GM21528 (cell line): ENCODE measurements around the gene IDH1.
"Not testable (repeated sequence)": the region's sequence is repeated elsewhere in the genome, so short reads cannot be mapped to it uniquely, and the experiment has no call there.

Experiments
- ATAC-seq: cut with Tn5 transposase; IDR thresholded peaks from one replicate; pipeline ENCODE4 v1.9.1; 2021; ENCODE audit warnings: mild to moderate bottlenecking, moderate library complexity; ENCODE audit not compliant: unreplicated experiment, low FRiP score

The IDH1 gene

DNA sequence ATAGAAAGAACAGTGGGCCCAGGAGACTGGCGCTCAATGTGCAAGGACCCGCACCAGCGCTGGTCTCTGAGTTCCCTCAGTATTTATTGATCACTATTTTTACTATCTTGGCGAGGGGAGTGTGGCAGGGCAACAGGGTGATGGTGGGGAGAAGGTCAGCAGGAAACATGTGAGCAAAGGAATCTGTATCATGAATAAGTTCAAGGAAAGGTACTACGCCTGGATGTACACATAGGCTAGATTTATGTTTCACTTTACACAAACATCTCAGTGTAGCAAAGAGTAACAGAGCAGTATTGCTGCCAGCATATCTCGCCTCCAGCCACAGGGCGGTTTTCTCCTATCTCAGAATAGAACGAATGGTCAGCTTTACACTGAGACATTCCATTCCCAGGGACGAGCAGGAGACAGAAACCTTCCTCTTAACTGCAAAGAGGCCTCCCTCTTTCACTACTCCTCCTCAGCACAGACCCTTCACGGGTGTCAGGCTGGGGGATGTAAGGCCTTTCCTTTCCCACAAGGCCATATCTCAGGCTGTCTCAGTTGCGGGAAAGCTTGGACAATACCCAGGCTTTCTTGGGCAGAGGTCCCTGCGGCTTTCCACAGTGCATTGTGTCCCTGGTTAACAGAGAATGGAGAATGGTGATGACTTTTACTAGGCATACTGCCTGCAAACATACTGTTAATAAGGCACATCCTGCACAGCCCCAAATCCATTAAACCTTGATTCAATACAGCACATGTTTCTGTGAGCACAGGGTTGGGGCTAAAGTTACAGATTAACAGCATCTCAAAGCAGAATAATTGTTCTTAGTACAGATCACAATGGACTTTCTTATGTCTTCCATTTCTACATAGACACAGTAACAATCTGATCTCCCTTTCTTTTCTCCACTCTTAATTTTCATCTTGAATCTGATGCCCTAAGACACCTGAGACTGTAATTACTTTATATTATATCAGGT is 2.3 kb upstream of the IDH1 start:
- not testable (repeated sequence) for ATAC-seq

DNA sequence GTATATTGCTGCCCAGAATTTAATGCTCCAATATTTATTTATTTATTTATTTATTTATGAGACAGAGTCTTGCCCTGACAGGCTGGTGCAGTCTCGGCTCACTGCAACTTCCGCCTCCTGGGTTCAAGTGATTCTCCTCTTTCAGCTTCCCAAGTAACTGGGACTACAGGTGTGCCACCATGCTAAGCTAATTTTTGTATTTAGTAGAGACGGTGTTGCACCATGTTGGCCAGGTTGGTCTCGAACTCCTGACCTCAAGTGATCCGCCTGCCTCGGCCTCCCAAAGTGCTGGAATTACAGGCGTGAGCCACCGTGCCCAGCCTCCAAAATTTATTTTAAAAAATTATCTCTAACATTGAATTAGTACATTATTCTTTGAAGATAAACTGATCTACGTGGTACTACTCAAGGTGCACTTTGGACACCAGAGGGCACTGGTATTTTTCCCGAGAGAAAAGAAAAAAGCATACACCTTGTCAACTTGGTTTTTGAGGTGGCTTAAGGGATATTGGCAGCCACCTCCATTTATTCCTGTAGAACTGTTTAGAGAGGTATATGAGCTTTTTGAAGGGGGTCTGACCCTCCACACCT is 1.4 kb upstream of the IDH1 start:
- no peak for ATAC-seq

DNA sequence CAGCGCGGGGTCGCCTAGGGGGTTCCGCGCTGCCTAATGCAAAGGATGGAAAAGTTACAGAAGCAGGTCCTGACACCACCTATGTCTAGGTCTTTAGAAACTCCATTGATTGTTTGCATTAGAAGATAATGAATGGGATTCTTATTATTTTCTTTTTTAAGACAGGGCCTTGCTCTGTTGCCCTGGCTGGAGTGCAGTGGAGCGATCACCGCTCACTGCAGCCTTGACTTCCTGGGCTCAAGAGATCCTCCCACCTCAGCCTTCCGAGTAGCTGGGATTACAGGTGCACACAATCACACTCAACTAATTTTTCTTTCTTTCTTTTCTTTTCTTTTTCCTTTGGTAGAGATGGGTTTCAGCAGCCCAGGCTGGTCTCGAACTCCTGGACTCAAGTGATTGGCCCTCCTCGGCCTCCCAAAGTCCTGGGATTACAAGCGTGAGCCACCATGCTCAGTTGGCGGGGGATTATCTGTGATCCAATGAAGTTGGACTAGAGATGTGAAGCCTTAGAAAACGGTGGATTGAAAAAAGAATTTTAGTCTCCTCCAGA is 761 bp upstream of the IDH1 start:
- ATAC-seq = peak; percentile 25

DNA sequence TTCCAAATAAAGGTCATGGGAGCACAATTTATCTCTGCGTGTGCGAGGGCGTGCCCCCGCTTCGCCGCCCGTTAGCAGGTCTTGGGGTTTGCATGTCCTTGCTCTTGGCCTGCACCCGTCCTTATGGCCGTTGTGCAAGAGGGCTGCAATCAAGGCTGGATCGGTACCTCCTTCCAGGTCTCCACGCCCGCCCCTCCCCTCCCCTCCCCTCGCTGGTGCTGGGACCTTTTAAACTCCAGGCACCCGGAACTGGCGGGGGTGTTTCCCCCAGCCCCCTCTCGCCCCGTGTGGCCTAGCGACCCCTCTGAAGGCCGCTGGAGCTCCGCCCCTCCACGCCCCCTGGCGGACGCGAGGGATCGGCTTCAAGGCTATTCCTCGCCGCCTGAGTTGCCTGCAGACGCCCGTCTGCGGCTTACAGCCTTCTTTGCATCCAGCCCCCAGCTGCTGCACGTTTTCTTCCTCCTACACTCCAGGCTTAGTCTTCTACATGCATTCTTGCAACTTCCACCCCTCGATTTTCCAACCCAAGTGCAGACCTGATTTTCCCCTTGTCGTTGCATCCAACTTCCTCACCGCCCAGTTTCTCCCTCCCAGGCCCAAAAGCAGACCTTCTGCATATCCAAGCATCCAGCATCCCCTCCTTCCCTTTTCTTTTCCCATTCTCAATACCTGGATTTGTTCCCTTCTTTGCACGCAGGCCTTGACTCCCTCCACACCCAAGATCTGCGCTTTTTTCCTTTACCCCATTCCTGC is 577 bp downstream of the IDH1 start:
- peak; percentile 75 for ATAC-seq

DNA sequence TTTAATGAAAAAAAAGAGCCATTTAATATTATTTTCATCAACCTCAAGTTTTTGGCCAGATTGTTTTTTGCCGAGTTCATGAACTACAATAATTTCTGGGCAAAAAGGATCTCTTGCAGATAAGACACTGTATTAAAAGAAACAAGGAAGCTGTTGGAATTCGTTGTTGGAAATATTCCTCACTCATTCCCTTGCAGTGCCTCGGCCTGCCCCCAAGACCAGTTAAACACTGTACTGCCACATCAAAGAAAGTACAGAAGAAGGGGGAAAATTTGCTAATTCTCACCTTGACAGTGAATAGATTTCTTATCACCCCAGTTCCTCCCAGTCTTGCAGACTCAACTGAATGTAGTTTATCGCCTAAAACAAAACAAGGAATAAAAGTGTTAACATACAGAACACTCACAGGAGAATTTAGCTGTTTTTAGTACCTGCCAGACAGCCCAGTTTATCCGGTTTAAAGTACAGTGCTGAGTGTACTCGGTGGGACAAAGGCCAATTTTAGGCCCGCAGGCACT is 1.2 kb downstream of the IDH1 start:
- no peak for ATAC-seq

DNA sequence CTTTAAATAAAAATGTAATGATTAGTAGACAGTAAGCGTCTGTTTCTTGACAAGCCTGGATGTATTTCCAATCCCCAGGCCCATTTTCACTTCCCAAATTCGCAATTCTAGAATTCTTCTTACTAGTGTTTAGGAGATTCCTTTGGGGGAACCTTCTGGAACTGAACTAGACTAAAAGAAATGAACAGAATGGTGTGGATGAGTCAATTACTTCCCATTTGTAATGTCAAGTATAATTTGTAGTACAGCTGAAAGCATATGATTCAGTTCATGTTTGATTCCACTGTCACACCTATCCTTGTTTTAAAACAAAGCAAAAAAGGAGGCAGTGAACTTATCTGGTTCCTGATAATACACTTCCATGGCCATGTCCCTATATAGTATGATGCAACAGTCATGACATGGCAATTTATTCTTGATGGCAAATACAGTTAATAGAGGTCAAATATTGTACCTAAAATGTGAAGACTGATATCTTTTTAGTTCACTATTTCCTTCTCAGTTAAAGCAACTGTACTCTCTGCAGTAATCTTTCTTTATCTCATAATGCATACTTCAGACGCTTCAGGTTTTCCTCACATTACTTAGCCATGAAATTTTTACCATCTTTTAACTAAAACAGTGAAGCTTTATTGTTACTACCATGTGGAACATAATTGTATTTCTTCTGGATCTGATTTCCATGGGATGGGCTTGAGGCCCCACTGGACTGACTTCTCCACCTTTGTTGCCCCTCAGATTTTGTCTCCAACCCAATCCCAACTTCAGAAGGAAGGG is 2.0 kb downstream of the IDH1 start:
- ATAC-seq = no peak

DNA sequence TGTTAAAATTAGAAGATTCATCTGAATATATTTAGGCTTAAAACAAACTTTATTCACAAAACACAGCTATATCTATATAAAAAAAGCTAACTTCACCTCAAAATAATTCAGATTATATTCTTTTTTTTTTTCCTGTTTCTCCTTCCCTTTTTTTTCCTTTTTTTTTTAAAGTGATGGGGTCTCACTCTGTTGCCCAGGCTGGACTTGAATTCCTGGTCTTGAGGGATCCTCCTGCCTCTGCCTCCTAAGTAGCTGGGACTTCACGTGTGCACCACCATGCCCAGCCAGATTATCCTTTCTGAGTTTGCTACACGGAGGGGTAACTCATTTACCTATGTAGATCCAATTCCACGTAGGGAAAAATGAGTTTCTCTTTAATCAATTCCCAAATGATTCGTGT is 3.8 kb downstream of the IDH1 start:
- ATAC-seq = no peak

DNA sequence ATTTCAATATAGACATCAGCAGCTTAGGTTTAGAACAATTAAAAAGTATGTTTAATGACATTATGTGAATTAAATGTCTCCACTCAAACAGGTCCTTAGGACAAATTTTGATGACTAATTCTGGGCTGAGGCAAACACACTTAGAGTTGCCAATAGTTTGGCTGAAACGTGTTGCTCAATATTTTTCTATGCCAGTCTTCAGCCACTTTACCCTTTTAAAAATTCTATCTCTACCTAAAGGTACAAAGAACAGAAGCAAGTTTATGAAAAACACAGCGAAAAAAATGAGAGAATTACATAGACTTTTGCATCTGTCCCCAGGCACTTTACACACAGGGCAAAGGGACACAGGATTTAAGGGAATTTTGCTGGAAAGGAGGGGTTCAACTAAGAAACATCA is 4.5 kb downstream of the IDH1 start:
- no peak for ATAC-seq

DNA sequence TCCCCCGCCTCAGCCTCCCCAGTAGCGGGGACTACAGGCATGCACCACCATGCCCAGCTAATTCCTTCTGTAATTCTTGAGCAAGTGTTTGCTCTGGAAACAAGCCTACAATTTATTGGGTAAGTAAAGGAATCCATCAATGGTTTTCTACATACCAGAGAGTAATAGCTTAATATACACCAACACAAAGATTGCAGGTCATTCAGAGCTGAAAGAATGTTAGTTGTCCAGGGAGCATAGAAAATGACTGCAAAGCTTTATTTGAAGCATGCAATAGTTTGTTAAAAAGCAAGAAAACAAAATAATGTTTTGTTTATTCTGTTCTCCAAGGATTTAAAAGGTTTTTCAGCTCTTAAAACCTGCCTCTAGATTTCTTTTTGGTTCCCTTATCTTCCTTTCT is 5.6 kb downstream of the IDH1 start:
- no peak for ATAC-seq

DNA sequence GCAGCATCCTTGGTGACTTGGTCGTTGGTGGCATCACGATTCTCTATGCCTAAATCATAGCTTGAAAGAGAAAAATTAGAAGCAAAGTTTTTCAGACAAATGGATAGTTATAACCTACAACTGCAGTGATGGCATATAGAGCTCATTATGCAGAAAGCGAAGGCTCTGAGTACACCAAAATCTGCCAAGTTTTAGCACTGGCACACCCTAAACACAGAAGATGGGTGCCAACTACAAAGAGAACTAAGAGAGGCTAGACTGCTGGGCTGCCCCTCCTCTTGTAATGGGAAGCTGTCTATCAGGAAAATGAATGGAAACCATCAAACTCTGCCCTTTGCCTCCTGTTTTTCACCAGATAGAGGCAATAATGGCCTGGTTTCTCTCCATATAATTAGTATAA is 6.3 kb downstream of the IDH1 start:
- no peak for ATAC-seq

DNA sequence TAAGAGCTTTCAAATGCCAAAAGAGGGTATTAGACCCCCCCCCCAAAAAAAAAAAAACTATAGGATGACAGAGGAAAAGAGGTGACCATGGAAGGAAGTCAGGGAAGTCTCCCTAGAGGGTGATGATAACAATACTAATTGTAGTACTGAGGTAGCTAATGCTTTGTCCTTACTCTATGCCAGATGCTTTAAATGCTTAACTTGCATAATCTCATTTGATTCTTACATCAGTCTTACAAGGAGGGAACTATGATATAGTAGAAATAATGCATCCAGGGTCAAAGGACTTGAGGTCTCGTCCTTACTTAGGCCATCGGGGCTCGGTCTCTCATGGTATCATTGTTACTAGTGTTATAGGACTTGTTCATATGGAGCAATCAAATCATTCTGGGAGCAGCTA is 9.1 kb downstream of the IDH1 start:
- no peak for ATAC-seq

DNA sequence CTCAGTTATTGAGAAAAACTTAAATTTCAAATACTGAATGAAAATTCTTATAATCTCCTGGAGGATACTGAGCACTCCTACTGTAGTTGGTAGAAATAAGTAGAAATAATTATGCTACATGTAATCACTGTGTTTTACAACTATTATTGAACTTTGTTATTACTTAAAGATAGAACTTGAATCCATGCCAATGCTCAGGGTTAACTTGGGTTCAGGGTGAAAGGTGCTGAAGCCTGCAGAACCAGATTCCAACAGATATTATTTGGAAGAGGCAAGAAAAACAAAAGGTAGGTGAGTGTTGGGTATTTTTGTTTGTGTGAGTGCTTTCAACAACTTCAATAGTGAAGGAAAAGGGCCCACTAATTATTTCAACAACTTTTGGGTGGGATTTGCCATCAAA is 10.4 kb downstream of the IDH1 start:
- ATAC-seq = no peak

DNA sequence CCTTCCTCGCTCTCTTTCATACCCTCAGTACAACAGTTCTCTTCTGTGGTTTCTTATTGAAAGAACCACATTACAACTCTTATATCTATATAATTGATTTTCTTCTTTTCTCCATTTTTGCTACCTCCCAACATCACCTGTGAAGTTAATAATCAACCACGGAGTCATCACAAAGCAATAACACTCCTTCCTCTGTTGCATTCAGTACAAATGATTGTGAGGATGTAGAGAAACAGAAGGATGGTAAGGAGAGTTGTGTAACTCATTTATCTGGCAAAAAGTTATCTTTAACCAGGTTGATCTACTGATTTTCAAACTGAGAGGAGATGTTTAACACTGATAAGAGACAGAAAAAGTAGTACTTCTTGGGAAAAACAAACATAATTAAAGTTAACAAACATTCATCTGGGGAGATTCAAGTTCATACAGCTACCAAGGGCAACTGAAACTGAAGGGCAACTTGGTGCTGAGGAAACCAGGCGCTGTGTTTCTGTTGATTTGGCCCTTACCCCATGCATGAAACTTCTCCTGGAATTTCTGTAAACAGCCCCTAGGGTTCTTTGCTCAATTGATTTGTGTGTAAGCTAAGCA is 14.2 kb downstream of the IDH1 start:
- ATAC-seq = no peak

DNA sequence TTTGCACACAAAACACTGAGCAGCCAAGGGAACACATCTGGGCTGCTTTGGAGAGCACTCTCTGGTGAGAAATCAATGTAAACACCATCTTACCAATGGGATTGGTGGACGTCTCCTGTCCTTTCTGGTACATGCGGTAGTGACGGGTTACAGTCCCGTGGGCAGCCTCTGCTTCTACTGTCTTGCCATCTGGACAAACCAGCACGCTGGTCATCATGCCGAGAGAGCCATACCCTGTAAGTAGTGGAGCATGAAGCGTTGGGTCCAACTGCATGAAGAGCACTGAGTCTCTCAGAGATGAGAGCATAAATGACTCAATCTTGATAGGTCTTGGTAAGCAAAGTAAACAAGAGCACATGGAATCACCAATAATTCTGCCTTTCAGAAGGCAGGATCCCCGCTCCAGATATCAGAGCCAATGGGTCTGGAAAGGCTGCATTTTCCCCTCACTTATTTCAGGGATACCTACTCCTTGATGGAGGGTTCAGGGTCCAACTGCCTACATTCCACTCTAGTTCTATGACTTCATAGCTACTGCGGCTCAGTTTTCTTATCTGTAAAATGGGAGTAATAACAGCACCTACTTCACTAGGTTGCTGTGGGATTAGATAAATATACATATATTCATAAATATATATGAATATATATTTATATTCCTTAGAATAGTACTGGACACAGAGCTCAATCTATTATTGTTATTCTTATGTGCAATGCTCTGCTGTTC is 14.9 kb downstream of the IDH1 start:
- ATAC-seq = no peak

DNA sequence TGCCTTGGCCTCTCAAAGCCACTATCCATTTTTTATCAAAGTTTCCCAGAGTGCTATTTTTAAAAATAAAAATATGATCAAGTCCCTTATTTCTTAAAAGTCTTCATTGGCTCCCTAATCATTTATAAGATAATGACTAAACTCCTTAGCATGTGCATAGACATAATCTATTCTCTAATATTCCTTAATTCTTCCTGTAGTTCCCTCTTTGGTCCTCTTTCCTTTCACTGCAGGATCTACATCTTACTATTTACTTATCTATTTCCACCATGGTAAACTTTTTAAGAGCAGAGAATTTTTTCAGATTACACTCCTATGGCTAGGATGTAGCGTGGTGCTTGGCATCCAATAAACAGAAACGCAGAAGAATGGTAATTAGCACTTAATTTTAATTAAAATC is 19.0 kb downstream of the IDH1 start:
- ATAC-seq = no peak

DNA sequence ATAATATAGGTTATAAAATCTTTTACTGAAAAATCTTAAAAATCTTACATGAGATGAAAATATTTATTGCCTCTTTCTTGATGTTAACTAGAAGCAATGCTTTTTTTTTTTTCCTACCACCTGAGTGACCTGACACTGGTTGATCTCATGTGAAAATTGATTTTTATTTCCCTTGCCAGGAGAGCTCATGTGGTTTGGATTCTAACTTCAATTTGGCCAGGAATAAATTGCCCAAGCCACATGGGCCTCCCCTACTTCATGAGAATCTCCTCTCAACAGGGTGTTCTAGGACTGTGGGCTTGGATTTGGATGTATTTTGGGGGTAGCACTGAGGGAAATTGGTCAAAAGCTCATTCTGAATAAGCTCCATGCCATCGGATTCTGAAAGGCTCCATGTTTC is 20.1 kb downstream of the IDH1 start:
- no peak for ATAC-seq

DNA sequence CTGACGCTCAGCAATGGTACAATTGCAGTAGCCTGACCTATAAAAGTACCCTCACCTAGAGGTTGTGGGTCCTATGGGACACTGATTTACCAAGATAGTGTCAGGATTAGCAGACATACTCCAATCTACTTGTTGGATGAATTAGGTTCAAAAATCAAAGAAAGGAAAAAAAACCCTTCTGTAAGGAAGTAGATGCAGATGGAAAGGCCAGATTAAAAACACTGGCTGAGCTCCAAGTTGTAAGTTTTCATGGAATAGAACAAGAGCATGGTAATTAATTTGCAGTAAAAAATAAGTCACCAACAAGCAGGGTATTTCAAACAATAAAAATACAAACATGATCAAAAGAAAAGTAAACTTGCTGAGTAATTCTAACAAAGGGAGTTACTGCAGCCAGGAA is 26.4 kb downstream of the IDH1 start:
- ATAC-seq = no peak

DNA sequence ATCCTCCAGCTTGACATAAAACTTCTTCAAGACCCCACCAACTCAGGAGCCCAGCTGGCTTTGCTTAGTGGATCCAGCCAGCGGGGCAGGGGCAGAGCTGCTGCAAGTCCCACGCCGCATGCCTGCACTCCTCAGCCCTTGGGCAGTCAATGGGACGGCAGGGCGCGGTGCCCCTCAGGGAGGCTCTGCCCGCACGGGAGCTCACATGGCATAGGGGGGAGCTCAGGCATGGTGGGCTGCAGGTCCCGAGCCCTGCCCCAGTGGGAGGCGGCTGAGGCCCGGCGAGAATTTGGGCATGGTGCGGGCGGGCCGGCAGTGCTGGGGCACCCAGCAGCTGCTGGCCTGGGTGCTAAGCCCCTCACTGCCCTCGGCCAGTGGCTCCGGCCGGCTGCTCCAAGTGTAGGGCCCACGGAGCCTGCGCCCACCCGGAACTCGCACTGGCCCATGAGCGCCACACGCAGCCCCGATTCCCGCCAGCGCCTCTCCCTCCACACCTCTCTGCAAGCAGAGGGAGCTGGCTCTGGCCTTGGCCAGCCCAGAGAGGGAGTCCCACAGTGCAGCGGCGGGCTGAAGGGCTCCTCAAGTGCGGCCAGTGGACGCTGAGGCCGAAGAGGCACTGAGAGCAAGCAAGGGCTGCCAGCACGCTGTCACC is 27.2 kb downstream of the IDH1 start:
- ATAC-seq = no peak

DNA sequence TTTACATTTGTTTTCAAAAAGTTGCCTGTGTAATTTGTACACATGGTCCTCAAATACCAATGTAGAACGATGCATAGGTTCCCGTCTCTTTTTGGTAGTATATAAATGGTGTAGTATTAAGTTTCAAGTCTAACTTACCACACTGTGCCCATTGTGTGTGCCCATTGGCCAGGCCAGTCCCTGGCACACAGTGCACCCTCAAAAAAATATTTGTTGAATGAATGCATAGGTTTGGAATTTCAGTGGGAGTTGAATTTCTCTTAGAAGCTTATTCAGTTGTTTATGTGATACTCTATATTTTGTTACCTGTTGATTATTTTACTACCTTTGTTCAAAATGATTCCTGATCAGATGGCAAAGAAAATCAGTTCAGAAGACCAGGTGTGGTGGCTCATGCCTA is 30.1 kb downstream of the IDH1 start:
- no peak for ATAC-seq
